ENCODE results near the gene DCHS1. TPM values are rescaled to one million over a fixed set of nuclear protein-coding genes. Genes with fewer than 3 reads are reported as not detected.
"Not testable (repeated sequence)": the region's sequence is repeated elsewhere in the genome, so short reads cannot be mapped to it uniquely, and the experiment has no call there.

DCHS1 gene
- total RNA-seq, 2 experiments from 2014 or later = 0.23 to 0.29 TPM

DNA sequence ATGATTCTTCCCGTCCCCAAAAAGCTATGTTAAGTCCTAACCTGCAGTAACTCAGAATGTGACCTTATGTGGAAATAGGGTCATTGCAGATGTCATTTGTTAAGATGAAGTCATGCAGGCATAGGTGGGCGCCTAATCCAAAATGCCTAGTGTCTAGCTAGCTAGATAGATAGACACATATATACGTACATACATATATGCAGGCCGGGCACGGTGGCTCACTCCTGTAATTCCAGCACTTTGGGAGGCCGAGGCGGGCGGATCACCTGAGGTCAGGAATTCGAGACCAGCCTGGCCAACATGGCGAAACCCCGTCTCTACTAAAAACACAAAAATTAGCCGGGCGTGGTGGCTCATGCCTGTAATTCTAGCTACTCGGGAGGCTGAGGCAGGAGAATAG lies 28.5 kb upstream of the DCHS1 start:
- DNase-seq; H3K27me3 Mint-ChIP-seq (ENCODE audit: low read depth); ATAC-seq; H3K9me3 Mint-ChIP-seq (ENCODE audit: insufficient read depth): not testable (repeated sequence)
- Mint-ChIP-seq H3K4me3 (peak overlapping the region; percentile 99), H3K4me1 (ENCODE audit: low read depth) (peaks cover 28% of the 10 kb centered on the region), H3K36me3 (ENCODE audit: low read depth) (peaks cover 37% of the 10 kb centered on the region), H3K27ac (peak overlapping the region; percentile 40)
- CTCF ChIA-PET = interaction anchor here (1.0 to 5.5 kb wide), 23 partner anchors 11 to 306 kb away, joined by 3 to 93 read pairs (median 12); partner anchors contain the start of genes ILK, RRP8, TAF10 and TIMM10B
- POLR2A ChIA-PET = interaction anchor here (0.9 to 3.7 kb wide), 5 partner anchors 65 to 203 kb away, joined by 3 to 27 read pairs (median 3); partner anchors contain the start of genes ARFIP2, TAF10, TIMM10B and TPP1

DNA sequence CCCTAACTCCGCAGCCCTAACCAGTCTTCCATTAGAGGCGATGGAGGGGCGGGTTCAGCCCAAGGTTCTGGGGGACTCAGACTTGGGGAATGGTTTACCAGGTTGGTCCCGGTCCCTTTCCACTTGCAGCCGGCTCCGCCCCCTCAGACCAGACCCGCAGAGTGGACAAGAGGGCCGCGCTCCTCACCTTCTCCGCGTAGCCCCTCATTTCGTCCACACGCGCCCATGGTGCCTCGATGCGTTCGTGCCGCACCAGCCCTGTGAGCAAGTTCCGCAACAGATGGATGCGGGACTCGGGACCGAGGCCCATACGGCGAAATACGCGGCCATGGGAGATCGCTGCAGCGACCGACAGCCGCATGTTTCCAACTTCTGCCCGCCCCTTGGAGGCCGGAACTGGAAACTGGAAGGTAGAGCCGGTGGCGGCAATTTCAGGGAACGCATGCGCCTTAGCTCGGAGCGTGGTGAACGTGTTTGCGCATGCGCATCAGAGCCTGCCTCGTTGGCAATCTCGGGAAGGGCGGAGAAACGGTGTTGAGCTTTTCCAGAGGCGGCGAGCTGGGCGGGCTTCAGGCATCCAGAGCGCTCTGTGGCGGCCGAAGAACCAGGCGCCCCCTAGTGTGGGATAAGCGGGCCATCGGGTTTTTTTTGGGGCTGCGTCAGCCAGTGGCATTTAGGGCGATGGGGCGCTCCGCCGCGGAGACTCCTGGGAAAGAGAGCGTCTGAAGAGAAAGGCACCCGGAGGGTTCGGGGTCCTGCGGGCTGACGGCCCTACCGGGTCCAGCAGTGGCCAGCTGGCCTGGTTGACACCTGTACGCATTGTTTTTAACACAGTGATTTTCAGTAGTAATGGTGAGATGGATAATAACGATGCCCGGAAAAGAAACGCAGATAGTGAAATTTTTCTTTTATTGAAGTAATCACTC lies 27.6 kb upstream of the DCHS1 start, which contains the start of gene MRPL17:
TSS of gene MRPL17 (minus strand) at position 405 of the 926 bp plus-strand sequence. CDS start at position 361, 44 bp downstream.
- POLR2A ChIA-PET = interaction anchor here (0.8 to 3.7 kb wide), 10 partner anchors 23 to 304 kb away, joined by 3 to 27 read pairs (median 4); partner anchors contain the start of genes ARFIP2, TAF10, TIMM10B and TPP1
- Mint-ChIP-seq H3K9me3 (ENCODE audit: insufficient read depth) (no peaks in the 10 kb centered on the region), H3K4me3 (peak within 1 kb of the TSS; percentile 99), H3K27ac (peak within 1 kb of the TSS; percentile 97), H3K4me1 (ENCODE audit: low read depth) (peaks cover 28% of the 10 kb centered on the region), H3K36me3 (ENCODE audit: low read depth) (peaks cover 40% of the 10 kb centered on the region), H3K27me3 (ENCODE audit: low read depth) (no peaks in the 10 kb centered on the region)
- peak; percentile 98 for ATAC-seq
- CTCF ChIA-PET = interaction anchor here (0.6 to 5.5 kb wide), 48 partner anchors 11 to 305 kb away, joined by 3 to 93 read pairs (median 5); partner anchors contain the start of genes HPX, ILK, RRP8 and SMPD1
- DNase-seq = peak; percentile 100

DNA sequence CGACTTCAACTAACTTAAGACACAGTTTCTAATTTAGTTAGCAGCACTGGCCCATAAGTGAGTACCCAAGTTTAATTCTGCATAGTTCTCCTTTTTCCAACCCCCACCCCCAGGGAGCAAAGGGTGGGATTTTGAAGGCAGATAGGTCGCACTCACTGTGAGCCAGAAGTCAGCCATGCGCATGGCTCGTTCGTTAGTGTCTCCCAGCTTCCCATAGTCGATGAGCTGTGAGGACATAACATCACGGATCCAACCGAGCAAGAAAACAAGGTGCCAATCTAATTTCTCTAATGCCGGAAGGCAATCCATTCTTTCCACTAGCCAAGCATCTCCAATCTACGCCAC lies 27.0 kb upstream of the DCHS1 start:
- Mint-ChIP-seq H3K9me3 (ENCODE audit: insufficient read depth) (no peaks in the 10 kb centered on the region), H3K27me3 (ENCODE audit: low read depth) (no peaks in the 10 kb centered on the region), H3K4me1 (ENCODE audit: low read depth) (peaks cover 28% of the 10 kb centered on the region), H3K27ac (peak overlapping the region; percentile 97), H3K4me3 (peak overlapping the region; percentile 99), H3K36me3 (ENCODE audit: low read depth) (peaks cover 40% of the 10 kb centered on the region)
- CTCF ChIA-PET = interaction anchor here (0.7 to 5.5 kb wide), 36 partner anchors 10 to 304 kb away, joined by 3 to 93 read pairs (median 6); partner anchors contain the start of genes HPX, ILK, RRP8 and TAF10
- POLR2A ChIA-PET = interaction anchor here (0.8 to 3.7 kb wide), 6 partner anchors 51 to 304 kb away, joined by 3 to 27 read pairs (median 6); partner anchors contain the start of gene TPP1
- DNase-seq = no peak
- ATAC-seq = peak; percentile 1

DNA sequence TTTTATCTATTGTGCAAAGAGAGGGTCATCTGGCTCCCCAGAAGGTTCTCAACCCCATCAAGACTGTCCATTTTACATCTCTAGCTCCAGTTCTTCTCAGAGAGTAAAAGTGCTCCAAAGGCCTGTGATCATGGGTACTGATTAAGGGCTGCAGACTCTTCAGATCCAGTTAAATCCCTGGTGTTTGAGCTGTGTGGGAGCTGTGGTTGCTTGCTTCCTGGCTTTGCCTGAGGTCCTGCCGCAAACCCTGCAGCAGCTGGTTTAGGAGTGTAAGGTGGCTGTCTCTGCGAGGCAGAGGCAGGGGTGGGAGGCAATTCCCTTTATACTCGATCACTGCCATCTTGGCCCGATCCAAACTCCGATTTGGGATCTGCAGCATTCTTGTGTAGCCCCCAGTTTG lies 26.3 kb upstream of the DCHS1 start:
- Mint-ChIP-seq H3K4me3 (peak overlapping the region; percentile 99), H3K36me3 (ENCODE audit: low read depth) (peaks cover 42% of the 10 kb centered on the region), H3K27me3 (ENCODE audit: low read depth) (no peaks in the 10 kb centered on the region), H3K9me3 (ENCODE audit: insufficient read depth) (no peaks in the 10 kb centered on the region), H3K4me1 (ENCODE audit: low read depth) (peaks cover 28% of the 10 kb centered on the region), H3K27ac (peak overlapping the region; percentile 97)
- ChIA-PET CTCF (interaction anchor here (0.7 to 5.5 kb wide), 10 partner anchors 9 to 304 kb away, joined by 3 to 93 read pairs (median 39); partner anchors contain the start of genes ILK, RRP8, TAF10 and TPP1), POLR2A (interaction anchor here (0.7 to 3.7 kb wide), 4 partner anchors 63 to 184 kb away, joined by 3 to 27 read pairs (median 4); partner anchors contain the start of gene TPP1)
- no peak for DNase-seq
- ATAC-seq = no peak

DNA sequence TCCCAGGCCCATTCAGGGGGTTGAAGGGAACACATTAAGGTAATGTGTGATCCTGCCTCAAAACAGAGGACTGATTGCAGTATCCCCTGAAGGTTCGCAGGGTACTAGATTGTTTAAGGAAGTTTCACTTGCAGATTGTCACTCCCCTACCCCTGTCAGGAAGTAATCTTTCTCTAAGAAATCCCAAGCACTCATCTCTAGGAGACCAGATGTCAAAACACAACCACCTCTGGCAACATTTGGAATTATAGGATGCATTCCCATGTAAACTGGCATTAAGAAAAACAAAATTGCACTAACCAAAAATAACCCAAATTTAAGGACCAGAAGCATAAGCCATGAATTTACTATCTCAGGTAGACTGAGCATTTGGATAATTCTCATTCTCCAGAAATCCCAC lies 25.9 kb upstream of the DCHS1 start:
- Mint-ChIP-seq H3K27ac (peak overlapping the region; percentile 61), H3K4me3 (peak overlapping the region; percentile 99), H3K9me3 (ENCODE audit: insufficient read depth) (no peaks in the 10 kb centered on the region), H3K27me3 (ENCODE audit: low read depth) (no peaks in the 10 kb centered on the region), H3K4me1 (ENCODE audit: low read depth) (peaks cover 28% of the 10 kb centered on the region), H3K36me3 (ENCODE audit: low read depth) (peaks cover 42% of the 10 kb centered on the region)
- no peak for ATAC-seq
- DNase-seq = no peak
- ChIA-PET POLR2A (interaction anchor here (0.7 to 3.7 kb wide), 3 partner anchors 62 to 184 kb away, joined by 3 to 27 read pairs (median 3); partner anchors contain the start of gene TPP1), CTCF (interaction anchor here (0.7 to 5.5 kb wide), 10 partner anchors 9 to 303 kb away, joined by 3 to 93 read pairs (median 39); partner anchors contain the start of genes ILK, RRP8, TAF10 and TPP1)

DNA sequence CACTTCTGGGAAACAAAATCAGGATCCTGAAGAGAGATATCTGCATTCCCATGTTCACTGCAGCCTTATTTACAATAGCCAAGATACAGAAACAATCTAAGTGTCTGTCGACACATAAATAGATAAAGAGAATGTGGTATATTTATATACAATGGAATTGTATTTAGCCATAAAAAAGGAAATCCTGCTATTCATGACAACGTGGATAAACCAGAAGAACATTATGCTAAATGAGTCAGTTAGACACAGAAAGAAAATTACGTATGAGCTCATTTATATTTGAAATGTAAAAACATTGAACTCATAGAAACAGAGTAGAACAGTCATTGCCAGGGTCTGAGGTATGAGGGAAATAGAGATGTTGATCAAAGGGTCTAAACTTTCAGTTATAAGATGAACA lies 21.4 kb upstream of the DCHS1 start:
- Mint-ChIP-seq H3K36me3 (ENCODE audit: low read depth) (peaks cover 39% of the 10 kb centered on the region), H3K4me1 (ENCODE audit: low read depth) (peaks cover 45% of the 10 kb centered on the region)
- CTCF ChIA-PET = interaction anchor here (1.0 to 2.4 kb wide), 4 partner anchors 9 to 298 kb away, joined by 4 to 17 read pairs (median 4); no protein-coding TSS in a partner anchor

DNA sequence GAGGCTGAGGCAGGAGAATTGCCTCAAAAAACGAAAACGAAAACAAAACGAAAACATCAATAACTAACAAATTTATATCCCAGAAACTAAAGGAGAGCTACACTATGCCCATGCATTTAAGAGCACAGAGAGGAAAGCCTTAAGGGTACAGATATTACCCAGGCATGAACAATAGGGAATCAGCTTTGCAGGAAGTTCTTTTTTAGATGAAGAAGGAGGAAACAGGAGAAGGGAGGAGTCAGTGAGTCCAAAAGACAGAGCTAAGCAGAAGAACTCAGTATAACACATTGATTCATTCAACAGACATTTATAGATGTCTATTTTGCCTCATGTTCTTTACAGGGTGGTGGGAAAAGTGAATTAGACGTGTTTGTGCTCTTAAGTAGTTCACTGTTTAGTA lies 19.3 kb upstream of the DCHS1 start:
- ATAC-seq = no peak
- H3K4me3 Mint-ChIP-seq = no peak overlapping the region
- H3K27me3 Mint-ChIP-seq (ENCODE audit: low read depth) = no peaks in the 10 kb centered on the region
- H3K36me3 Mint-ChIP-seq (ENCODE audit: low read depth) = peaks cover 29% of the 10 kb centered on the region
- H3K27ac Mint-ChIP-seq = no peak overlapping the region
- ChIA-PET POLR2A (no interaction called here), CTCF (interaction anchor here (0.8 to 5.6 kb wide), 7 partner anchors 8 to 296 kb away, joined by 3 to 61 read pairs (median 4); partner anchors contain the start of genes MRPL17 and TAF10)
- no peaks in the 10 kb centered on the region for H3K9me3 Mint-ChIP-seq (ENCODE audit: insufficient read depth)
- no peak for DNase-seq
- H3K4me1 Mint-ChIP-seq (ENCODE audit: low read depth) = peaks cover 48% of the 10 kb centered on the region

More for the DNA sequence above, 21.4 kb upstream of the DCHS1 start:
- no peaks in the 10 kb centered on the region for H3K27me3 Mint-ChIP-seq (ENCODE audit: low read depth)
- POLR2A ChIA-PET = interaction anchor here (1.5 kb wide), 1 partner anchor 65 kb away, joined by 4 read pairs; the partner anchor contains the start of gene TAF10
- no peak for DNase-seq
- H3K4me3 Mint-ChIP-seq = no peak overlapping the region
- ATAC-seq = no peak
- no peaks in the 10 kb centered on the region for H3K9me3 Mint-ChIP-seq (ENCODE audit: insufficient read depth)
- no peak overlapping the region for H3K27ac Mint-ChIP-seq

DNA sequence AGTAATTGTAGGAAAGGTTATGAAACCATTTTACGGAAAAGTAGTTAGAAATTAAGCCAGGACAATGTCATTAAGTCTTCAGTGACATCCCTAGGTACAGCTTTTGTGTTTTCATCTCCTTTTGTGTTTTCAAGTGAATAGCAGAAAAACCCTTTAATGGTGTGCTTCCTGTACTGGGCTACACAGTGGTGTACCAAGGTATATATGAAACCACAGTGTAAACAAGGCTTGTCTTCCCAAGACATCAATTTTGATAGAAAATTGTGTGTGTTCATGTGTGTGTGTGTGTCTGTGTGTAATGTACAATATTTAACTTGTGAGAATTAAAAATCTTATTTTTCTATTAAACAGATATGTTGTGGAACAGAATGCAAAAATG lies 18.6 kb upstream of the DCHS1 start:
- CTCF ChIA-PET = interaction anchor here (0.5 to 5.6 kb wide), 10 partner anchors 9 to 295 kb away, joined by 3 to 61 read pairs (median 5); partner anchors contain the start of genes MRPL17 and TAF10
- Mint-ChIP-seq H3K9me3 (ENCODE audit: insufficient read depth) (no peaks in the 10 kb centered on the region), H3K4me1 (ENCODE audit: low read depth) (peaks cover 52% of the 10 kb centered on the region), H3K27me3 (ENCODE audit: low read depth) (no peaks in the 10 kb centered on the region), H3K4me3 (no peak overlapping the region), H3K27ac (peak overlapping the region; percentile 56), H3K36me3 (ENCODE audit: low read depth) (peaks cover 25% of the 10 kb centered on the region)
- POLR2A ChIA-PET = interaction anchor here (0.8 kb wide), 1 partner anchor 52 kb away, joined by 3 read pairs; no protein-coding TSS in a partner anchor
- ATAC-seq = no peak
- DNase-seq = no peak

DNA sequence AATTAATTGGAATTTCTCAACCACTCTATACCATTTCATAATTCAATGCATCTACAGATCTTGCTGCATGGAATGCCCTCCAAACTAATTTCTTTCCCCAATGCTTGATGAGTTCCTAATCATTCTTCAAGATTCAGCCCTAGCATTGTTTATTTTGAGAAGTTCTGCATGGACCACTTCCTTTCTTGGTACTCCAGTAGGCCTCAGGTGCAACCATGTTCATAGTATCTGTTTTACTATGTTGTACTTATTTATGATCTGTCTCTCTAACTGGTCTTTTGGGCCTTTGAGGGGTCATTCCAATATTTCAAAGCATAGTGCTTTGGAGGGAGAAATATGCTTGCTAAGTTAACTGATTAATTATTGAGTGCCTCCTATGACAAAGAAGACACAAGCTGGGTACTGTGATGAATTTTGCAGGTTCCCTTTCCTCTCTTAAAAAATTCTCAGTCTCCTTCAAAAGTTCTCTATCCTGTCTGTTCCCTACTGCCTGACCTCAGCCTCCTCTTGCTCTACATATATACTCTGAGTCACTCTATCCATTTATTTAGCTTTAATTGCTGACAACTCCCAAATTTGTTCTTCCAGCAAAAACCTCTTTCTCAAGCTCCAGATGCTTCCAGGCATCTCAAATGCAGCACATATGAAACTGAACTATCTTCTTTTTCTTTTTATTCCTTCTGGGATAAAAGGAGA lies 18.1 kb upstream of the DCHS1 start:
- Mint-ChIP-seq H3K4me1 (ENCODE audit: low read depth) (peaks cover 55% of the 10 kb centered on the region), H3K4me3 (peak overlapping the region; percentile 9), H3K27ac (peak overlapping the region; percentile 56), H3K27me3 (ENCODE audit: low read depth) (no peaks in the 10 kb centered on the region), H3K36me3 (ENCODE audit: low read depth) (peaks cover 20% of the 10 kb centered on the region), H3K9me3 (ENCODE audit: insufficient read depth) (no peaks in the 10 kb centered on the region)
- CTCF ChIA-PET = interaction anchor here (0.5 to 5.6 kb wide), 10 partner anchors 9 to 295 kb away, joined by 3 to 61 read pairs (median 5); partner anchors contain the start of genes MRPL17 and TAF10
- POLR2A ChIA-PET = interaction anchor here (0.8 kb wide), 1 partner anchor 52 kb away, joined by 3 read pairs; no protein-coding TSS in a partner anchor
- DNase-seq = no peak
- ATAC-seq = no peak

DNA sequence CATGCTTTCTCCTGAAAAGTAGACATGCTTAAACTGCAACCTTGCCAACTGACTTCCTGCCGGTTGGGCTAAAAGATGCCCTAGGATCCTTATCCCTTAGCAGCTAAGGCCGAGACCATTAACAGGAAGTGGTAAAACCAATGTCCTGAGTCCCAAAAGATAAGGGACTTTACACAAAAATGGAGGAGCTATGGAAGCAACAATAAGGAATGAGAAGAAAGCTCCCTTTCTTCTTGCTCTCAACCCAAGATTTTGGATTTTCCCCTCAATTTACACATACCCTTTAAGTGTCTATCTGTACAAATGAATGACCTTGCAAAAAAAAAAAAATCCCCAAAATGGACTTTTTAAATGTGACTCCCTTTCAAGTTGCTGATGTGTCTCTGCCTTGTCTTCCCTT lies 16.4 kb upstream of the DCHS1 start:
- ATAC-seq (no peak), DNase-seq (no peak)
- ChIA-PET POLR2A (interaction anchor here (0.6 to 2.2 kb wide), 4 partner anchors 8 to 944 kb away, joined by 3 to 8 read pairs (median 6); partner anchors contain the start of gene TAF10), CTCF (interaction anchor here (0.7 to 5.6 kb wide), 10 partner anchors 11 to 293 kb away, joined by 3 to 61 read pairs (median 4); partner anchors contain the start of genes ARFIP2, MRPL17, TAF10 and TIMM10B)
- no peaks in the 10 kb centered on the region for H3K9me3 Mint-ChIP-seq (ENCODE audit: insufficient read depth)
- no peak overlapping the region for H3K4me3 Mint-ChIP-seq
- H3K4me1 Mint-ChIP-seq (ENCODE audit: low read depth) = peaks cover 72% of the 10 kb centered on the region
- no peak overlapping the region for H3K27ac Mint-ChIP-seq
- H3K36me3 Mint-ChIP-seq (ENCODE audit: low read depth) = peaks cover 19% of the 10 kb centered on the region
- H3K27me3 Mint-ChIP-seq (ENCODE audit: low read depth) = no peaks in the 10 kb centered on the region
